PC-3 (cell line): ENCODE measurements around the gene RFLNA. TPM values are rescaled to one million over a fixed set of nuclear protein-coding genes. Genes with fewer than 3 reads are reported as not detected.

Experiments used
- ATAC-seq: fragments of 200-7000 bp; cut with Tn5 transposase; 2 replicates; pipeline ENCODE4 v1.9.1; 2020; ENCODE audit warnings: mild to moderate bottlenecking, moderate library complexity
- BruUV-seq: library from RNA; stranded (reverse); fragments of 400-500 nt; replicated peaks from 2 replicates; lab custom pipeline; 2021; lab: Mats Ljungman, UMichigan
- CTCF ChIA-PET: fragments of 300-600 bp; sonication (Branson Sonifier 250); formaldehyde crosslinking; loops from one replicate; lab custom pipeline; 2022; ENCODE audit warnings: antibody characterized with exemption; lab: Charles Lee
- POLR2A ChIA-PET: fragments of 300-600 bp; sonication (Branson Sonifier 250); formaldehyde crosslinking; loops from one replicate; lab custom pipeline; 2022; ENCODE audit warnings: antibody characterized with exemption; ENCODE audit not compliant: unreplicated experiment; lab: Charles Lee
- DNase-seq: peaks from one replicate; pipeline ENCODE4 v3.0.0-alpha.2; 2015
- H2AFZ ChIP-seq: fragments of 300-600 bp; sonication (generic); 2 replicates; pipeline ENCODE4 v1.6.0; 2016; ENCODE audit warnings: antibody characterized with exemption, low read length
- H3F3A ChIP-seq: fragments of 300-600 bp; sonication (generic); one replicate; pipeline ENCODE4 v1.6.0; 2017; ENCODE audit warnings: antibody characterized with exemption, low read length, control low read depth, mild to moderate bottlenecking; ENCODE audit not compliant: unreplicated experiment
- H3K27ac ChIP-seq: fragments of 300-600 bp; sonication (generic); 2 replicates; pipeline ENCODE4 v1.5.1; 2016; ENCODE audit warnings: mild to moderate bottlenecking, low read length
- H3K27me3 ChIP-seq: fragments of 300-600 bp; sonication (generic); 2 replicates; pipeline ENCODE4 v1.6.1; 2016; ENCODE audit warnings: low read length, mixed read lengths
- H3K36me3 ChIP-seq: fragments of 300-600 bp; sonication (generic); 2 replicates; pipeline ENCODE4 v1.6.1; 2016; ENCODE audit warnings: low read depth, mixed run types, low read length, mixed read lengths
- H3K4me1 ChIP-seq: fragments of 300-600 bp; sonication (generic); 2 replicates; pipeline ENCODE4 v1.5.1; 2016; ENCODE audit warnings: low read length; ENCODE audit not compliant: insufficient read depth
- H3K4me2 ChIP-seq: fragments of 300-600 bp; sonication (generic); 2 replicates; pipeline ENCODE4 v1.6.0; 2016; ENCODE audit warnings: low read length
- H3K4me3 ChIP-seq: fragments of 300-600 bp; sonication (generic); 2 replicates; pipeline ENCODE4 v1.5.1; 2016; ENCODE audit warnings: mild to moderate bottlenecking, low read length, mixed read lengths
- H3K79me2 ChIP-seq: fragments of 300-600 bp; sonication (generic); 2 replicates; pipeline ENCODE4 v1.6.1; 2017; ENCODE audit warnings: low read length, mixed read lengths
- H3K9ac ChIP-seq: fragments of 300-600 bp; sonication (generic); 2 replicates; pipeline ENCODE4 v1.6.0; 2016; ENCODE audit warnings: mild to moderate bottlenecking, low read length
- H3K9me2 ChIP-seq: fragments of 300-600 bp; sonication (generic); replicated peaks from 2 replicates; pipeline ENCODE4 v1.6.1; 2016; ENCODE audit warnings: mixed run types, low read length, mixed read lengths
- H3K9me3 ChIP-seq: fragments of 300-600 bp; sonication (generic); 2 replicates; pipeline ENCODE4 v1.6.1; 2016; ENCODE audit warnings: low read length, mixed read lengths
- H4K20me1 ChIP-seq: fragments of 300-600 bp; sonication (generic); 2 replicates; pipeline ENCODE4 v1.6.1; 2016; ENCODE audit warnings: low read length, mixed read lengths
- EZH2 ChIP-seq: fragments of 300-600 bp; sonication (generic); IDR thresholded peaks from one replicate; pipeline ENCODE4 v1.6.1; 2017; ENCODE audit warnings: antibody characterized with exemption, mild to moderate bottlenecking, low read length; ENCODE audit not compliant: unreplicated experiment
- EZH2phosphoT487 ChIP-seq: fragments of 300-600 bp; sonication (generic); IDR thresholded peaks from 2 replicates; pipeline ENCODE4 v1.6.1; 2018; ENCODE audit warnings: mild to moderate bottlenecking, antibody characterized with exemption, low read length, borderline replicate concordance
- intact Hi-C: fragments of 100-400 bp; cut with micrococcal nuclease; formaldehyde crosslinking; loops from 2 replicates; pipeline ENCODE4 v1.9.0; 2023
- total RNA-seq: library from RNA; depleted of rRNA; stranded (reverse); fragments of >200 nt; gene quantifications from 2 replicates; pipeline ENCODE4 v1.2.3, GENCODE V29; 2014
- TF ChIP-seq, protein P1 (sequence below): fragments of 300-600 bp; sonication (generic); conservative IDR thresholded peaks from 2 replicates; pipeline ENCODE4 v1.5.1; 2017; ENCODE audit warnings: antibody characterized with exemption, low read depth, mild to moderate bottlenecking, low read length

RFLNA gene
- total RNA-seq, 1 experiment from 2014 or later = not detected

- Histone ChIP-seq H3K36me3 (peaks cover 75% of the 10 kb centered on the region), H4K20me1 (0 out of 2 replicates have a peak, but pooled peaks cover 6% of the 10 kb centered on the region), H3K4me1 (no peaks in the 10 kb centered on the region), H3K27me3 (no peaks in the 10 kb centered on the region), H3K9me3 (no peaks in the 10 kb centered on the region), H3K9me2 (no peaks in the 10 kb centered on the region), H3K27ac (no peak overlapping the region), H3K4me3 (no peak overlapping the region), H3F3A (no peaks in the 10 kb centered on the region), H3K4me2 (no peak overlapping the region), H3K9ac (no peak overlapping the region), H3K79me2 (no peaks in the 10 kb centered on the region), H2AFZ (no peak overlapping the region)
- no peak for ATAC-seq
- intact Hi-C loops = no loop called here
- no peak for DNase-seq
- TF ChIP-seq EZH2phosphoT487 (no peak), EZH2 (no peak)
- TF ChIP-seq, protein P1, sequence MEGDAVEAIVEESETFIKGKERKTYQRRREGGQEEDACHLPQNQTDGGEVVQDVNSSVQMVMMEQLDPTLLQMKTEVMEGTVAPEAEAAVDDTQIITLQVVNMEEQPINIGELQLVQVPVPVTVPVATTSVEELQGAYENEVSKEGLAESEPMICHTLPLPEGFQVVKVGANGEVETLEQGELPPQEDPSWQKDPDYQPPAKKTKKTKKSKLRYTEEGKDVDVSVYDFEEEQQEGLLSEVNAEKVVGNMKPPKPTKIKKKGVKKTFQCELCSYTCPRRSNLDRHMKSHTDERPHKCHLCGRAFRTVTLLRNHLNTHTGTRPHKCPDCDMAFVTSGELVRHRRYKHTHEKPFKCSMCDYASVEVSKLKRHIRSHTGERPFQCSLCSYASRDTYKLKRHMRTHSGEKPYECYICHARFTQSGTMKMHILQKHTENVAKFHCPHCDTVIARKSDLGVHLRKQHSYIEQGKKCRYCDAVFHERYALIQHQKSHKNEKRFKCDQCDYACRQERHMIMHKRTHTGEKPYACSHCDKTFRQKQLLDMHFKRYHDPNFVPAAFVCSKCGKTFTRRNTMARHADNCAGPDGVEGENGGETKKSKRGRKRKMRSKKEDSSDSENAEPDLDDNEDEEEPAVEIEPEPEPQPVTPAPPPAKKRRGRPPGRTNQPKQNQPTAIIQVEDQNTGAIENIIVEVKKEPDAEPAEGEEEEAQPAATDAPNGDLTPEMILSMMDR = no peak
- BruUV-seq = no TSS peak
- ChIA-PET POLR2A (no interaction called here), CTCF (no interaction called here)
These were observed 40.7 kb downstream of the RFLNA start for GRCh38 chr12:124335426-124336183.

- POLR2A ChIA-PET = no interaction called here
- Histone ChIP-seq H3K9me2 (no peaks in the 10 kb centered on the region), H3F3A (no peaks in the 10 kb centered on the region), H3K4me1 (no peaks in the 10 kb centered on the region), H4K20me1 (0 out of 2 replicates have a peak, but pooled peaks cover 6% of the 10 kb centered on the region), H2AFZ (no peak overlapping the region), H3K27me3 (no peaks in the 10 kb centered on the region), H3K36me3 (peaks cover 77% of the 10 kb centered on the region), H3K79me2 (no peaks in the 10 kb centered on the region), H3K9ac (no peak overlapping the region), H3K27ac (no peak overlapping the region), H3K4me3 (no peak overlapping the region), H3K9me3 (no peaks in the 10 kb centered on the region), H3K4me2 (no peak overlapping the region)
- no peak for DNase-seq
- CTCF ChIA-PET = no interaction called here
- TF ChIP-seq EZH2phosphoT487 (no peak), EZH2 (no peak)
- TF ChIP-seq, protein P1 = no peak
- no peak for ATAC-seq
- intact Hi-C loops = no loop called here
- BruUV-seq = no TSS peak
These were observed 41.2 kb downstream of the RFLNA start for GRCh38 chr12:124336184-124336437.

GRCh38 chr12:124336742-124337520, 42.0 kb downstream of the RFLNA start:
- peaks cover 74% of the 10 kb centered on the region for H3K36me3 ChIP-seq
- POLR2A ChIA-PET = no interaction called here
- DNase-seq = no peak
- no peak overlapping the region for H3K9ac ChIP-seq
- no peak for TF ChIP-seq EZH2
- TF ChIP-seq EZH2phosphoT487 = no peak
- TF ChIP-seq, protein P1 = no peak
- no peak overlapping the region for H3K27ac ChIP-seq
- CTCF ChIA-PET = no interaction called here
- ATAC-seq = no peak
- no peaks in the 10 kb centered on the region for H3K79me2 ChIP-seq
- intact Hi-C loops = no loop called here
- BruUV-seq = no TSS peak
- H3K4me2 ChIP-seq = no peak overlapping the region
- no peak overlapping the region for H2AFZ ChIP-seq
- no peaks in the 10 kb centered on the region for H3K27me3 ChIP-seq
- no peak overlapping the region for H3K4me3 ChIP-seq
- H4K20me1 ChIP-seq = 0 out of 2 replicates have a peak, but pooled peaks cover 9% of the 10 kb centered on the region
- H3K9me3 ChIP-seq = no peaks in the 10 kb centered on the region
- no peaks in the 10 kb centered on the region for H3F3A ChIP-seq
- no peaks in the 10 kb centered on the region for H3K9me2 ChIP-seq
- H3K4me1 ChIP-seq = no peaks in the 10 kb centered on the region
